Loucy (cell line): Measurements from ENCODE around the gene DNM3.
A peak's percentile ranks its signal among the peaks of the same experiment; 100 is the strongest.

Experiments used
- H2AFZ ChIP-seq: fragments of 200-600 bp; sonication (generic); 2 replicates; pipeline ENCODE4 v1.6.0; 2016; ENCODE audit warnings: antibody characterized with exemption, mild to moderate bottlenecking, low read length, moderate library complexity
- H3F3A ChIP-seq: fragments of 200-600 bp; 2 replicates; pipeline ENCODE4 v1.6.0; 2016; ENCODE audit warnings: antibody characterized with exemption, low read depth, mild to moderate bottlenecking
- H3K27me3 ChIP-seq: fragments of 200-600 bp; sonication (generic); 2 replicates; pipeline ENCODE4 v1.6.1; 2014; ENCODE audit warnings: low read length, mild to moderate bottlenecking; ENCODE audit not compliant: insufficient read depth, poor library complexity, severe bottlenecking
- H3K36me3 ChIP-seq: fragments of 200-600 bp; sonication (generic); 2 replicates; pipeline ENCODE4 v1.6.1; 2016; ENCODE audit warnings: low read length; ENCODE audit not compliant: insufficient read depth
- H3K4me1 ChIP-seq: fragments of 200-600 bp; sonication (generic); 2 replicates; pipeline ENCODE4 v1.5.1; 2014; ENCODE audit warnings: low read length, mild to moderate bottlenecking; ENCODE audit not compliant: insufficient read depth, poor library complexity, severe bottlenecking
- H3K4me2 ChIP-seq: fragments of 200-600 bp; sonication (generic); 2 replicates; pipeline ENCODE4 v1.6.0; 2014; ENCODE audit warnings: antibody characterized with exemption, low read length, low read depth, mild to moderate bottlenecking; ENCODE audit not compliant: poor library complexity, severe bottlenecking
- H3K4me3 ChIP-seq: fragments of 200-600 bp; sonication (generic); 2 replicates; pipeline ENCODE4 v1.5.1; 2014; ENCODE audit warnings: low read length, mild to moderate bottlenecking, mixed read lengths; ENCODE audit not compliant: poor library complexity, severe bottlenecking
- H3K79me2 ChIP-seq: fragments of 200-600 bp; sonication (generic); 2 replicates; pipeline ENCODE4 v1.6.1; 2014; ENCODE audit warnings: low read length; ENCODE audit not compliant: insufficient read depth
- H3K9ac ChIP-seq: fragments of 200-600 bp; sonication (generic); 2 replicates; pipeline ENCODE4 v1.6.0; 2014; ENCODE audit warnings: mild to moderate bottlenecking, low read depth, low read length, moderate library complexity; ENCODE audit not compliant: poor library complexity, severe bottlenecking
- H3K9me2 ChIP-seq: fragments of 200-600 bp; sonication (generic); replicated peaks from 2 replicates; pipeline ENCODE4 v1.6.1; 2016; ENCODE audit warnings: low read depth, low read length, mixed read lengths
- H3K9me3 ChIP-seq: fragments of 200-600 bp; sonication (generic); 2 replicates; pipeline ENCODE4 v1.6.1; 2014; ENCODE audit warnings: mild to moderate bottlenecking, antibody characterized with exemption, low read length, low read depth; ENCODE audit not compliant: insufficient read depth
- H4K20me1 ChIP-seq: fragments of 200-600 bp; sonication (generic); 2 replicates; pipeline ENCODE4 v1.6.0; 2014; ENCODE audit warnings: antibody characterized with exemption, low read length, mild to moderate bottlenecking; ENCODE audit not compliant: insufficient read depth, poor library complexity, severe bottlenecking
- CTCF ChIP-seq: fragments of 200-600 bp; sonication (generic); conservative IDR thresholded peaks from 2 replicates; pipeline ENCODE4 v1.5.1; 2014; ENCODE audit warnings: mild to moderate bottlenecking, antibody characterized with exemption, low read length
- EZH2phosphoT487 ChIP-seq: fragments of 200-600 bp; IDR thresholded peaks from 2 replicates; pipeline ENCODE4 v1.6.1; 2018; ENCODE audit warnings: antibody characterized with exemption, mild to moderate bottlenecking, moderate library complexity, borderline replicate concordance

Gene DNM3

GRCh38 chr1:172088256-172088655, 247.0 kb downstream of the DNM3 start:
- Histone ChIP-seq H3K4me3 (no peak overlapping the region), H3K79me2 (no peaks in the 10 kb centered on the region), H3K9ac (no peak overlapping the region), H3F3A (no peaks in the 10 kb centered on the region), H3K9me3 (no peaks in the 10 kb centered on the region), H3K36me3 (no peaks in the 10 kb centered on the region), H3K9me2 (no peaks in the 10 kb centered on the region), H2AFZ (0 out of 2 replicates have a peak overlapping the region, but pooled peaks have one; percentile 13), H3K27me3 (no peaks in the 10 kb centered on the region), H3K4me1 (no peaks in the 10 kb centered on the region), H3K4me2 (no peak overlapping the region), H4K20me1 (no peaks in the 10 kb centered on the region)
- no peak for TF ChIP-seq EZH2phosphoT487
- TF ChIP-seq CTCF, result no peak

- Histone ChIP-seq H3K4me3 (no peak overlapping the region), H3K9me2 (no peaks in the 10 kb centered on the region), H4K20me1 (no peaks in the 10 kb centered on the region), H3K9ac (no peak overlapping the region), H3K4me1 (no peaks in the 10 kb centered on the region), H3K27me3 (no peaks in the 10 kb centered on the region), H3K79me2 (no peaks in the 10 kb centered on the region), H3K9me3 (no peaks in the 10 kb centered on the region), H3F3A (no peaks in the 10 kb centered on the region), H2AFZ (peak overlapping the region; percentile 32; the same call in 1 of the 2 replicates), H3K4me2 (peak overlapping the region; percentile 19), H3K36me3 (no peaks in the 10 kb centered on the region)
- TF ChIP-seq EZH2phosphoT487 (no peak), CTCF (peak; percentile 96)
Observed at GRCh38 chr1:172089768-172090510, 248.6 kb downstream of the DNM3 start.

- TF ChIP-seq EZH2phosphoT487 (no peak), CTCF (no peak)
Observed at GRCh38 chr1:172090511-172090817, 249.2 kb downstream of the DNM3 start.

More at GRCh38 chr1:172090511-172090817, 249.2 kb downstream of the DNM3 start:
- Histone ChIP-seq H4K20me1 (no peaks in the 10 kb centered on the region), H2AFZ (no peak overlapping the region), H3K4me3 (no peak overlapping the region), H3K9me3 (no peaks in the 10 kb centered on the region), H3K9ac (no peak overlapping the region), H3K79me2 (no peaks in the 10 kb centered on the region), H3K27me3 (no peaks in the 10 kb centered on the region), H3K9me2 (no peaks in the 10 kb centered on the region), H3F3A (no peaks in the 10 kb centered on the region), H3K4me2 (no peak overlapping the region), H3K36me3 (no peaks in the 10 kb centered on the region), H3K4me1 (no peaks in the 10 kb centered on the region)
